Central memory CD8-positive, alpha-beta T cell (primary cell): ENCODE results near the gene PRAC1.

Source experiments
- ATAC-seq: fragments of 150-1000 bp; cut with Tn5 transposase; replicated peaks from 2 replicates; pipeline ENCODE4 v1.10.0; 2022; ENCODE audit warnings: mild to moderate bottlenecking, moderate FRiP score, moderate number of reproducible peaks; ENCODE audit not compliant: poor library complexity, severe bottlenecking; ENCODE audit errors: extremely low read depth
- DNase-seq, 2 donors: peaks; one replicate each; pipeline ENCODE4 v3.0.0; 2021; ENCODE audit warnings: low spot score in 2 of 2
- H3K27ac Mint-ChIP-seq: one replicate; pipeline ENCODE4 v1.8.0; 2022; ENCODE audit warnings: low read depth, mild to moderate bottlenecking, moderate library complexity, mixed read lengths
- H3K27me3 Mint-ChIP-seq: one replicate; pipeline ENCODE4 v1.8.0; 2022; ENCODE audit warnings: mixed read lengths
- H3K36me3 Mint-ChIP-seq: one replicate; pipeline ENCODE4 v1.8.0; 2022; ENCODE audit warnings: mild to moderate bottlenecking, moderate library complexity, mixed read lengths; ENCODE audit not compliant: insufficient read depth
- H3K4me1 Mint-ChIP-seq: one replicate; pipeline ENCODE4 v1.8.0; 2022; ENCODE audit warnings: mixed read lengths
- H3K4me3 Mint-ChIP-seq: one replicate; pipeline ENCODE4 v1.8.0; 2022; ENCODE audit warnings: mild to moderate bottlenecking, moderate library complexity, mixed read lengths
- H3K9me3 Mint-ChIP-seq: one replicate; pipeline ENCODE4 v1.8.0; 2022; ENCODE audit warnings: mixed read lengths

PRAC1 gene

DNA sequence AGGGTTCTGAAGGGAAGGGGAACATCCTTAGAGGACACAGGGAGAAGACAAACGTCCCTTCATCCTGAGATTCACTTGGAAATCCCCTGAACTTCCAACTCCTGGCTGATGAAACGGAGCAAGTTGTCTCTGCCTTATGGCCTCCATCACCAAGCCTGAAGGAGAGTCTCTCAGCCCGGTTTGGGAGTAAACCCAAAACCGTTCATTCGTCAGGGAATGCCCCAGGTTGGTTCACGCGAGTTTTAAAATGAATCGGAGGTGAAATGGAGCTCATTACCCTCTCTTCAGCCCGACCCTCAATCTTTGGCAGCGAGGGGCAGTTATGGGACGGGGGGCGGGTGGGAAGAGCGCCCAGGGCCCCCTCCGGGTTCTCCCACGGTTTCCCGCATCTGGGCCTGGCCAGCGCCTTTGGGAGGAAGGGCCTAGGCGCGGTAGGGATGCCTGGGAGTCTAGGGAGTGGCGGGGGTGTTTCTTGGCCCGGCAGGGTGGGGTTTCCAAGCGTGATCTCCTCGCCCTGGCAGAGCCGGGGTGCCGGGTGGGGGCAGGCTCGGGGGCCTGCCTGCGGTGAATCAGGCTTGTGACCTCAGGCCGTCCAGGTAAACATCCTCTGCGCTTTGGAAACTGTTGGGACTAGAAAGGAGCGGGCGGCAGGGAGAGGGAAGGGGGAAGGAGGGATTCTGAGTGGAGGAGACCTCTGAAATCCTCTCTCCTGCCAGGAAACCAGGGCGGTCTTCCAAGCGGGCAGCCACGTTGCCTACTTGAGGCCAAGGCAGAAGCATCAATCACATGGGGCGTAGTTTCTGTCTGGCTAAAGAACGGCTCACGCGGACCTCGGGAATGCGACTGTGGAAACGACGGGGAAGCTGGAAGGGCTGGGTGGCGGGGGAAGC lies 30.3 kb upstream of the PRAC1 start:
- DNase-seq (no peak), ATAC-seq (no peak)
- Mint-ChIP-seq H3K4me3 (no peak overlapping the region), H3K27me3 (peaks cover 97% of the 10 kb centered on the region), H3K36me3 (peaks cover 12% of the 10 kb centered on the region), H3K4me1 (peaks cover 14% of the 10 kb centered on the region), H3K9me3 (no peaks in the 10 kb centered on the region), H3K27ac (no peak overlapping the region)

- H3K4me1 Mint-ChIP-seq = peaks cover 18% of the 10 kb centered on the region
- no peak for ATAC-seq
- DNase-seq = no peak
- peaks cover 97% of the 10 kb centered on the region for H3K27me3 Mint-ChIP-seq
- H3K4me3 Mint-ChIP-seq = no peak overlapping the region
- peaks cover 14% of the 10 kb centered on the region for H3K36me3 Mint-ChIP-seq
- no peak overlapping the region for H3K27ac Mint-ChIP-seq
- H3K9me3 Mint-ChIP-seq = no peaks in the 10 kb centered on the region
Observed at GRCh38 chr17:48751733-48752398, 29.5 kb upstream of the PRAC1 start.

DNA sequence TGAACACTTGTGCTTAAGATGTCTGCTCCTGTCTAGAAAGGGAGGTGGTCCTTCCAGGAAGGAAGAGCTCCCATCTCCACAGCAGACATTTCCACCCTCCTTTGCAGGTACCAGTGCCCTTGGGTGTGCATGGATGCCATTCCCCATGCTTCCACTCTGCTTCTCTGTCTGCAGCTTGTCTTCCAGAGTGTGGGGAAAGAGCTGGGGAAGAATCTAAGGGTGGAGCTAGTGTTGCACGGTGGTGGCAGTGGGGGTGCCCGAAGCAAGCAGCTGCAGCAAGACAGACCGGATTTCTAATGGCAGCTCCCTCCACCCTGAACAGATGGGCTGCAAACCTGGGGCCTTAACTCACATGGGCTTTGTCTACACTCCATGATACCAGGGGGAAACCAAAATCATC lies 28.9 kb upstream of the PRAC1 start:
- H3K36me3 Mint-ChIP-seq = peaks cover 19% of the 10 kb centered on the region
- DNase-seq (no peak), ATAC-seq (no peak)
- H3K27me3 Mint-ChIP-seq = peaks cover 97% of the 10 kb centered on the region
- H3K9me3 Mint-ChIP-seq = no peaks in the 10 kb centered on the region
- H3K27ac Mint-ChIP-seq = no peak overlapping the region
- no peak overlapping the region for H3K4me3 Mint-ChIP-seq
- H3K4me1 Mint-ChIP-seq = peaks cover 24% of the 10 kb centered on the region

GRCh38 chr17:48749621-48750553 lies 27.6 kb upstream of the PRAC1 start:
- no peaks in the 10 kb centered on the region for H3K9me3 Mint-ChIP-seq
- DNase-seq (no peak), ATAC-seq (no peak)
- peaks cover 21% of the 10 kb centered on the region for H3K36me3 Mint-ChIP-seq
- H3K4me1 Mint-ChIP-seq = peaks cover 24% of the 10 kb centered on the region
- no peak overlapping the region for H3K27ac Mint-ChIP-seq
- H3K27me3 Mint-ChIP-seq = peaks cover 97% of the 10 kb centered on the region
- no peak overlapping the region for H3K4me3 Mint-ChIP-seq

GRCh38 chr17:48748718-48749566 lies 26.6 kb upstream of the PRAC1 start:
- peaks cover 17% of the 10 kb centered on the region for H3K4me1 Mint-ChIP-seq
- H3K4me3 Mint-ChIP-seq = no peak overlapping the region
- H3K36me3 Mint-ChIP-seq = peaks cover 19% of the 10 kb centered on the region
- H3K27ac Mint-ChIP-seq = no peak overlapping the region
- H3K27me3 Mint-ChIP-seq = peaks cover 97% of the 10 kb centered on the region
- ATAC-seq (no peak), DNase-seq (no peak)
- no peaks in the 10 kb centered on the region for H3K9me3 Mint-ChIP-seq

- Mint-ChIP-seq H3K36me3 (peaks cover 15% of the 10 kb centered on the region), H3K27me3 (peaks cover 97% of the 10 kb centered on the region), H3K4me3 (no peak overlapping the region), H3K27ac (no peak overlapping the region), H3K9me3 (no peaks in the 10 kb centered on the region), H3K4me1 (peaks cover 10% of the 10 kb centered on the region)
- ATAC-seq (no peak), DNase-seq (no peak)
Observed at GRCh38 chr17:48747445-48748363, 25.4 kb upstream of the PRAC1 start.

DNA sequence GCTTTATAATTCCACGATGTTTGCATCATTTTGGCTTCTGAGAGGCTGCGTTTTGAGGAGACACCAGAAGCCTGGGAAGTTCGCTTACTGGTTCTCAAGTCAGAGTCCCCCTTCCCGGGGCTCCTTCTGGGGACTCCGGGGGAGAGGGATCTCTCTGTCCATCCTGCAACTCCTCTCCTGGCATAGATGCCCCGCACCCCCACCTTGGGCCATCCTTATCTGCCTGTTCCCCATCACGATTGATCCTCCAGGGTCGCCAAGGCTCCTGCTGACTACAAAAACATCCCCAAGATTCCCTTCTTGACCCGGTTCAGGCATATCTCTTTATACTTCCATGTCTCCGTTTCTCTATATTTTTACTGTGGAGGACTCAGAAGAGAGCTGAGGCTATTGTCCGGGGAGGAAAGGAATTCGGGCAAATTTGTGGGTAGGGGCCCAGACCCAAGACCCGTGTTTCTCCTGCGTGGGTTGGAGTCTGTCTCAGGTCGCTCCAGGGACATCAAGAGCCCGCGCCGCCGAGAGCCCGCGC lies 24.7 kb upstream of the PRAC1 start:
- Mint-ChIP-seq H3K27me3 (peaks cover 97% of the 10 kb centered on the region), H3K27ac (no peak overlapping the region), H3K36me3 (peaks cover 15% of the 10 kb centered on the region), H3K9me3 (no peaks in the 10 kb centered on the region), H3K4me1 (peaks cover 10% of the 10 kb centered on the region), H3K4me3 (no peak overlapping the region)
- no peak for ATAC-seq
- DNase-seq = no peak

DNA sequence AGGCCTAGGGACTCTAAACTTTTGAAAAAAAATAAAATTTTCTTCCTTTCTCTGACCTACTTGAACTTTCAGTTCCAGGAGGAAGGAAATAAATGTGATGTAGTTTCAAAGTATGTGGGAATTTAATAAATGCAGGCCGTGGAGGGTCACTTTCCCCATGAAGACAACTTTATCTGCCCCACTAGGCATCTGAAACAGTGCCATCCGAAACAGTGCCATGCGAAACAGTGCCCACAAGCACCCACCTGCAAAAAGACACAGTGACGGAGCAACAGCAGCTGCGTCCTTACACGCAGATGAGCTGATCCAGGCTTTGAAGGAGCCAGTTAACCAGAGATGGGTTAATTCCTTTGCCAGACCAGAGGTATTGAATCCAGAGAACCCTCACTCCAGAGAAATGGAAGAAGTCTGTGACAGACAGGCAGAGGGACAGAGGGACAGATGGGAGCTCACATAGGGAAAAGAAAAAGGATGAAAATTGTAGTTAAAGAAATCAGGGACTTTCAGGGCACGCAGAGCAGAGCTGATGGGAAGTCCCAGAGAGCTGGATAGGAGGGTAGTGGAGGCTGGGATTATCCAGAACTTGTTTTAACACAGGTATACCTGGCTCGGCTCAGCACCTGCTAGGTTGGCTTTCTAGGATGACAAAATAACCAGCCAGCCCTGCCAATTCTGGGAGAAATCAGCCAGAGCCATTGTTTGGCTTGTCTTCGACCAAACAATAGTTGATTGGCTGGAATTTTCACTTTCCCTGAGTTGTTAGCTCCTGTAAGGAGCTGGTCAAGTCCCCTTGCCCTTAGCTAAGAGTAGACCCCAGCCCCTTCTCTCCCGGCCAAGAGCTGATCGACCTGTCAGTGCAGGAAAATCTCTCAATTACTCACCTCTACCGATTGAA lies 23.3 kb upstream of the PRAC1 start:
- Mint-ChIP-seq H3K4me3 (no peak overlapping the region), H3K4me1 (peaks cover 10% of the 10 kb centered on the region), H3K9me3 (no peaks in the 10 kb centered on the region), H3K27ac (no peak overlapping the region), H3K36me3 (peaks cover 16% of the 10 kb centered on the region), H3K27me3 (peaks cover 98% of the 10 kb centered on the region)
- no peak for DNase-seq
- no peak for ATAC-seq

- Mint-ChIP-seq H3K4me1 (peaks cover 11% of the 10 kb centered on the region), H3K27ac (no peak overlapping the region), H3K9me3 (no peaks in the 10 kb centered on the region), H3K27me3 (peaks cover 99% of the 10 kb centered on the region), H3K4me3 (no peak overlapping the region), H3K36me3 (peaks cover 6% of the 10 kb centered on the region)
- DNase-seq (no peak), ATAC-seq (no peak)
Observed at GRCh38 chr17:48740537-48740936, 18.2 kb upstream of the PRAC1 start.

GRCh38 chr17:48738803-48739526 lies 16.6 kb upstream of the PRAC1 start:
- H3K4me3 Mint-ChIP-seq = peak overlapping the region; percentile 50
- peaks cover 4% of the 10 kb centered on the region for H3K36me3 Mint-ChIP-seq
- H3K27me3 Mint-ChIP-seq = peaks cover 99% of the 10 kb centered on the region
- H3K4me1 Mint-ChIP-seq = peaks cover 14% of the 10 kb centered on the region
- DNase-seq (no peak), ATAC-seq (no peak)
- peak overlapping the region; percentile 61 for H3K27ac Mint-ChIP-seq
- no peaks in the 10 kb centered on the region for H3K9me3 Mint-ChIP-seq
